Measurements from ENCODE around the gene IRF2BPL.
A peak's percentile ranks its signal among the peaks of the same experiment; 100 is the strongest.

IRF2BPL gene

GRCh38 chr14:76986231-76986565, 42.3 kb downstream of the IRF2BPL start:
- peaks cover 22% of the 10 kb centered on the region for H3K4me1 ChIP-seq (ENCODE audit: control insufficient read depth, low read depth, low read length)
- no peak overlapping the region for H3K23ac ChIP-seq (ENCODE audit: low read length)
- peak; percentile 81 for DNase-seq
- no peak overlapping the region for H4K8ac ChIP-seq (ENCODE audit: low read depth, low read length)
- H3K36me3 ChIP-seq (ENCODE audit: control insufficient read depth, insufficient read depth, low read length) = no peaks in the 10 kb centered on the region
- H3K9ac ChIP-seq (ENCODE audit: low read length) = peak overlapping the region; percentile 20
- H3K56ac ChIP-seq (ENCODE audit: low read length) = peak overlapping the region; percentile 77
- no peaks in the 10 kb centered on the region for H3K79me1 ChIP-seq (ENCODE audit: low read length)
- no peak overlapping the region for H3K4me2 ChIP-seq (ENCODE audit: low read length)
- no peak overlapping the region for H2BK15ac ChIP-seq (replicated peaks; ENCODE audit: low read depth)
- peak overlapping the region; percentile 63 for H2AK5ac ChIP-seq (ENCODE audit: low read length)
- no CpG with 5 or more reads among the region's 4 CpGs for WGBS (ENCODE audit: extremely low coverage, insufficient coverage, low lambda C conversion rate)
- H4K5ac ChIP-seq (ENCODE audit: low read length) = no peak overlapping the region
- H2BK120ac ChIP-seq (ENCODE audit: low read depth, low read length) = peak overlapping the region; percentile 86
- no peaks in the 10 kb centered on the region for H3K79me2 ChIP-seq (ENCODE audit: control insufficient read depth, insufficient read depth, low read length)
- peak overlapping the region; percentile 87 for H3K4ac ChIP-seq (ENCODE audit: low read depth, low read length)
- no peaks in the 10 kb centered on the region for H3K27me3 ChIP-seq (ENCODE audit: insufficient read depth, low read length, poor library complexity)
- no peak overlapping the region for H3K4me3 ChIP-seq (ENCODE audit: low read length)
- H3K18ac ChIP-seq (ENCODE audit: low read length) = peak overlapping the region; percentile 65
- H2BK5ac ChIP-seq (ENCODE audit: low read length) = peak overlapping the region; percentile 80
- H3K27ac ChIP-seq (ENCODE audit: low read depth, low read length) = peak overlapping the region; percentile 82

DNA sequence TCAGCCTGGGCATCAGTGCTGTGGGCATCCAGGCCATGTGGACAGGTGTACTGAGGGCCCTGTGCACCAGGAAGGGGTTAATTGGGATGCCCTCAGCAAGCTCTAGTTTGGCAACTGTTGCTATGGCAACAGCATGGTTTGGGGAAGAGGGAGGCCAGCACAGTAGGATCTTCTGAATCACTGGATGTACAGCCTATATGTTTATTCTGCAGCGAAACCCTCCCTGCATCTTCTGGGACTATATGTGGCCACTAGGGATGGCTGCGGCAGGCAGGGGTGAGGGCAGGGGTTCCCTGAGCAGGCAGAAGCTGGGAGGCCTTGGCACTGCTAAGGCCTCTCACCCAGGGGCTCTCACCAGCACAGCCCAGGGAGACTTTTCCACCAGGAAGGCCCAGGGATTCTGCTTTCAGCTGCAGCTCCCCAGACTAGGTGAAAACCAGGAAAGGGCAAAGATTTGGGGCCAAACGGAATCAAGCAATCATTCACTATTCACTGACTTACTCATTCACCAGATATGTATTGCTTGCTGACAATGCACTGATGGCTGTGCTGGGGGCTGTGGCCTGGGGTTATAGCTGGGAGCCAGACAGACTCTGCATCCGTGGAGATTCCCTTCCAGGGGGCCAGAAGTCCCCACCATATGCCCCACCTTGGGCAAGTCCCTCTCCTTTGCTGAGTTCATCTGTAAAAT, 42.8 kb downstream of the IRF2BPL start:
- no peak overlapping the region for H4K5ac ChIP-seq (ENCODE audit: low read length)
- H3K9ac ChIP-seq (ENCODE audit: low read length) = peak overlapping the region; percentile 20
- H3K4me3 ChIP-seq (ENCODE audit: low read length) = no peak overlapping the region
- H3K4me1 ChIP-seq (ENCODE audit: control insufficient read depth, low read depth, low read length) = peaks cover 22% of the 10 kb centered on the region
- WGBS (ENCODE audit: extremely low coverage, insufficient coverage, low lambda C conversion rate) = no CpG with 5 or more reads among the region's 4 CpGs
- H3K4me2 ChIP-seq (ENCODE audit: low read length) = no peak overlapping the region
- peak overlapping the region; percentile 86 for H2BK120ac ChIP-seq (ENCODE audit: low read depth, low read length)
- DNase-seq = peak; percentile 85
- peak overlapping the region; percentile 65 for H3K18ac ChIP-seq (ENCODE audit: low read length)
- H3K4ac ChIP-seq (ENCODE audit: low read depth, low read length) = peak overlapping the region; percentile 87
- no peaks in the 10 kb centered on the region for H3K79me2 ChIP-seq (ENCODE audit: control insufficient read depth, insufficient read depth, low read length)
- no peaks in the 10 kb centered on the region for H3K36me3 ChIP-seq (ENCODE audit: control insufficient read depth, insufficient read depth, low read length)
- H2BK5ac ChIP-seq (ENCODE audit: low read length) = peak overlapping the region; percentile 80
- no peaks in the 10 kb centered on the region for H3K79me1 ChIP-seq (ENCODE audit: low read length)
- no peaks in the 10 kb centered on the region for H3K27me3 ChIP-seq (ENCODE audit: insufficient read depth, low read length, poor library complexity)
- H2BK15ac ChIP-seq (replicated peaks; ENCODE audit: low read depth) = no peak overlapping the region
- H3K27ac ChIP-seq (ENCODE audit: low read depth, low read length) = peak overlapping the region; percentile 82
- H3K56ac ChIP-seq (ENCODE audit: low read length) = peak overlapping the region; percentile 78
- no peak overlapping the region for H3K23ac ChIP-seq (ENCODE audit: low read length)
- H2AK5ac ChIP-seq (ENCODE audit: low read length) = peak overlapping the region; percentile 87
- no peak overlapping the region for H4K8ac ChIP-seq (ENCODE audit: low read depth, low read length)

DNA sequence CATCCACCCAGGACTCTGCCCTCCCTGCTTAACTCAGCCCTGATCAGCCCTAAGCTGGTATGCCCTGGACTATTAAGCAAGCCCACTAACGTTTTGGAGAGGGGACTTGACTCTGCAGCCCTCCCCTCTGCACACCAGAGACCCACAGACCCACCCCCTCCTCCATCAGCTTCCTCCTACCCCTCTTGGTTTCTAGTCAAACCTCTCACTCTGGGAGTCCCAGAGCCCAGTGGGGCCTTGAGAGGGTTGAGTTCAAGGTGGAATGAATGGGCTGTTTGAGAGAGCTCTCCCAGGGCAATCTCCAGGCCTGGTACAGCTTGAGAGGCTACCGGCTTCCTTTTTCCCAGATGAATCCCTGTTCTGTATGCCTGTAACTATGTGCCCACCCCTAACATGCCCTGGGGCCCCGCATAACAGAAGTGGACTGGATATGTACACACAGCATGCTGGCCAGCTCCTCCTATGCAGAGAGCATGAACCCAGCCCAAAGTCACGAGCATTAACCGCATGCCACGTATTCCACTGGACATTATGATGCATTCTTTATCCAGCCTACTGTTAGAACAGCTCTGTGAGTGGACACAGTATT, 43.6 kb downstream of the IRF2BPL start:
- H2BK5ac ChIP-seq (ENCODE audit: low read length) = peak overlapping the region; percentile 83
- no peak overlapping the region for H3K4me2 ChIP-seq (ENCODE audit: low read length)
- no peaks in the 10 kb centered on the region for H3K79me1 ChIP-seq (ENCODE audit: low read length)
- H3K23ac ChIP-seq (ENCODE audit: low read length) = no peak overlapping the region
- H4K8ac ChIP-seq (ENCODE audit: low read depth, low read length) = no peak overlapping the region
- no peak overlapping the region for H2BK15ac ChIP-seq (replicated peaks; ENCODE audit: low read depth)
- peak overlapping the region; percentile 24 for H3K18ac ChIP-seq (ENCODE audit: low read length)
- DNase-seq = no peak
- no peaks in the 10 kb centered on the region for H3K36me3 ChIP-seq (ENCODE audit: control insufficient read depth, insufficient read depth, low read length)
- H3K4me1 ChIP-seq (ENCODE audit: control insufficient read depth, low read depth, low read length) = peaks cover 22% of the 10 kb centered on the region
- H3K79me2 ChIP-seq (ENCODE audit: control insufficient read depth, insufficient read depth, low read length) = no peaks in the 10 kb centered on the region
- peak overlapping the region; percentile 87 for H2AK5ac ChIP-seq (ENCODE audit: low read length)
- H3K4me3 ChIP-seq (ENCODE audit: low read length) = no peak overlapping the region
- H3K9ac ChIP-seq (ENCODE audit: low read length) = peak overlapping the region; percentile 17
- peak overlapping the region; percentile 4 for H3K27ac ChIP-seq (ENCODE audit: low read depth, low read length)
- no peak overlapping the region for H4K5ac ChIP-seq (ENCODE audit: low read length)
- H3K27me3 ChIP-seq (ENCODE audit: insufficient read depth, low read length, poor library complexity) = no peaks in the 10 kb centered on the region
- WGBS (ENCODE audit: extremely low coverage, insufficient coverage, low lambda C conversion rate) = no CpG with 5 or more reads among the region's 6 CpGs
- peak overlapping the region; percentile 63 for H3K4ac ChIP-seq (ENCODE audit: low read depth, low read length)
- peak overlapping the region; percentile 48 for H2BK120ac ChIP-seq (ENCODE audit: low read depth, low read length)
- peak overlapping the region; percentile 79 for H3K56ac ChIP-seq (ENCODE audit: low read length)

- Histone ChIP-seq H3K4ac (ENCODE audit: low read depth, low read length) (peak overlapping the region; percentile 63), H4K5ac (ENCODE audit: low read length) (no peak overlapping the region), H3K79me1 (ENCODE audit: low read length) (no peaks in the 10 kb centered on the region), H3K18ac (ENCODE audit: low read length) (peak overlapping the region; percentile 24), H3K27ac (ENCODE audit: low read depth, low read length) (peak overlapping the region; percentile 25), H3K56ac (ENCODE audit: low read length) (peak overlapping the region; percentile 79), H3K79me2 (ENCODE audit: control insufficient read depth, insufficient read depth, low read length) (no peaks in the 10 kb centered on the region), H3K4me2 (ENCODE audit: low read length) (no peak overlapping the region), H2BK15ac (replicated peaks; ENCODE audit: low read depth) (no peak overlapping the region), H3K4me3 (ENCODE audit: low read length) (no peak overlapping the region), H2BK5ac (ENCODE audit: low read length) (peak overlapping the region; percentile 25), H3K9ac (ENCODE audit: low read length) (no peak overlapping the region), H4K8ac (ENCODE audit: low read depth, low read length) (no peak overlapping the region), H2AK5ac (ENCODE audit: low read length) (no peak overlapping the region), H2BK120ac (ENCODE audit: low read depth, low read length) (no peak overlapping the region), H3K23ac (ENCODE audit: low read length) (no peak overlapping the region), H3K4me1 (ENCODE audit: control insufficient read depth, low read depth, low read length) (peaks cover 22% of the 10 kb centered on the region), H3K36me3 (ENCODE audit: control insufficient read depth, insufficient read depth, low read length) (no peaks in the 10 kb centered on the region), H3K27me3 (ENCODE audit: insufficient read depth, low read length, poor library complexity) (no peaks in the 10 kb centered on the region)
- no peak for DNase-seq
- WGBS (ENCODE audit: extremely low coverage, insufficient coverage, low lambda C conversion rate) = no CpG with 5 or more reads among the region's 4 CpGs
Observed at GRCh38 chr14:76984297-76984696, 44.2 kb downstream of the IRF2BPL start.

GRCh38 chr14:76981670-76982069, 46.8 kb downstream of the IRF2BPL start:
- H3K9ac ChIP-seq (ENCODE audit: low read length) = no peak overlapping the region
- H3K18ac ChIP-seq (ENCODE audit: low read length) = no peak overlapping the region
- no peaks in the 10 kb centered on the region for H3K36me3 ChIP-seq (ENCODE audit: control insufficient read depth, insufficient read depth, low read length)
- no peaks in the 10 kb centered on the region for H3K79me2 ChIP-seq (ENCODE audit: control insufficient read depth, insufficient read depth, low read length)
- H3K4ac ChIP-seq (ENCODE audit: low read depth, low read length) = no peak overlapping the region
- H3K4me3 ChIP-seq (ENCODE audit: low read length) = no peak overlapping the region
- H3K56ac ChIP-seq (ENCODE audit: low read length) = no peak overlapping the region
- no peak overlapping the region for H4K5ac ChIP-seq (ENCODE audit: low read length)
- H3K79me1 ChIP-seq (ENCODE audit: low read length) = no peaks in the 10 kb centered on the region
- no peak overlapping the region for H2BK5ac ChIP-seq (ENCODE audit: low read length)
- H4K8ac ChIP-seq (ENCODE audit: low read depth, low read length) = no peak overlapping the region
- no peak overlapping the region for H3K4me2 ChIP-seq (ENCODE audit: low read length)
- DNase-seq = no peak
- H2BK120ac ChIP-seq (ENCODE audit: low read depth, low read length) = no peak overlapping the region
- H3K23ac ChIP-seq (ENCODE audit: low read length) = no peak overlapping the region
- H3K27ac ChIP-seq (ENCODE audit: low read depth, low read length) = no peak overlapping the region
- no peaks in the 10 kb centered on the region for H3K27me3 ChIP-seq (ENCODE audit: insufficient read depth, low read length, poor library complexity)
- no CpG with 5 or more reads among the region's 1 CpG for WGBS (ENCODE audit: extremely low coverage, insufficient coverage, low lambda C conversion rate)
- no peak overlapping the region for H2BK15ac ChIP-seq (replicated peaks; ENCODE audit: low read depth)
- H2AK5ac ChIP-seq (ENCODE audit: low read length) = no peak overlapping the region
- H3K4me1 ChIP-seq (ENCODE audit: control insufficient read depth, low read depth, low read length) = peaks cover 21% of the 10 kb centered on the region

Measured in mesendoderm (in vitro differentiated cells).